HG03045 (cell line): ENCODE data around the gene ACOT6.
A peak's percentile ranks its signal among the peaks of the same experiment; 100 is the strongest.
"Not testable (repeated sequence)": the region's sequence is repeated elsewhere in the genome, so short reads cannot be mapped to it uniquely, and the experiment has no call there.

Experiments used
- ATAC-seq: cut with Tn5 transposase; IDR thresholded peaks from one replicate; pipeline ENCODE4 v1.9.1; 2021; ENCODE audit warnings: mild to moderate bottlenecking, moderate library complexity; ENCODE audit not compliant: unreplicated experiment

Gene ACOT6

GRCh38 chr14:73612339-73613045 is at the start of gene ACOT6:
Gene ACOT6, plus strand, starts transcription at chr14:73612517. Its CDS starts 55 bp downstream, at chr14:73612572.
- ATAC-seq: peak; percentile 76

DNA sequence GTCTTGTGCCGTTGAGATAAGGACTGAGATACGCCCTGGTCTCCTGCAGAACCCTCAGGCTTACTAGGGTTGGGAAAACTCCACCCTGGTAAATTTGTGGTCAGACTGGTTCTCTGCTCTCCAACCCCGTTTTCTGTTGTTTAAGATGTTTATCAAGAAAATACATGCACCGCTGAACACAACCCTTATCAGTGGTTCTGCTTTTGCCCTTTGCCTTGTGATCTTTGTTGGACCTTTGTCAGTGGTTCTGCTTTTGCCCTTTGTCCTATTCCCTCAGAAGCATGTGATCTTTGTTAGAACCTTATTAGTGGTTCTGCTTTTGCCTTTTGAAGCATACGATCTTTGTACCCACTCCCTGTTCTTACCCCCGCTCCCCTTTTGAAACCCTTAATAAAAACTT is 49.6 kb upstream of the ACOT6 start:
- ATAC-seq: not testable (repeated sequence)

- ATAC-seq: not testable (repeated sequence)
Measured at GRCh38 chr14:73566431-73566830, 45.9 kb upstream of the ACOT6 start.

DNA sequence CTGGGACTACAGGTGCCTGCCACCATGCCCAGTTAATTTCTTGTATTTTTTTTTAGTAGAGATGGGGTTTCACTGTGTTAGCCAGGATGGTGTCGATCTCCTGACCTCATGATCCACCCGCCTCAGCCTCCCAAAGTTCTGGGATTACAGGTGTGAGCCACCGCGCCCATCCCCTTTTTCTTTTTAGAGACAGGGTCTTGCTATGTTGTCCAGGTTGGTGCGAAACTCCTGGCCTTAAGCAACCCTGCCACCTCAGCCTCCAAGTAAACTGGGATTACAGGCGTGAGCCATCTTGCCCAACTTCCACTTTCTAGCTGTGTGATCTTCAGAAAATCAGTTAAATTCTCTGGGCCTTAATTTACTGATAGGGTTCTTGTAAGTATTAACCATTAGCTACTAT is 45.4 kb upstream of the ACOT6 start:
- ATAC-seq: not testable (repeated sequence)

DNA sequence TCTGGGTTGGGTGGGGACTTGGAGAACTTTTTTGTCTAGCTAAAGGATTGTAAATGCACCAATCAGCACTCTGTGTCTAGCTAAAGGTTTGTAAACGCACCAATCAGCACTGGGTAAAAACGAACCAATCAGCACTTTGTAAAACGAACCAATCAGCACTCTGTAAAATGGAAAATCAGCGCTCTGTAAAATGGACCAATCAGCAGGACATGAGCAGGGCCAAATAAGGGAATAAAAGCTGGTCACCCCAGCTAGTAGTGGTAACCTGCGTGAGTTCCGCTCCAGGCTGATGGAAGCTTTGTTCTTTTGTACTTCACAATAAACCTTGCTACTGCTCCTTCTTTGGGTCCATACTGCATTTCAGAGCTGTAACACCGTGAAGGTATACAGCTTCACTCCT is 45.0 kb upstream of the ACOT6 start:
- no peak for ATAC-seq

DNA sequence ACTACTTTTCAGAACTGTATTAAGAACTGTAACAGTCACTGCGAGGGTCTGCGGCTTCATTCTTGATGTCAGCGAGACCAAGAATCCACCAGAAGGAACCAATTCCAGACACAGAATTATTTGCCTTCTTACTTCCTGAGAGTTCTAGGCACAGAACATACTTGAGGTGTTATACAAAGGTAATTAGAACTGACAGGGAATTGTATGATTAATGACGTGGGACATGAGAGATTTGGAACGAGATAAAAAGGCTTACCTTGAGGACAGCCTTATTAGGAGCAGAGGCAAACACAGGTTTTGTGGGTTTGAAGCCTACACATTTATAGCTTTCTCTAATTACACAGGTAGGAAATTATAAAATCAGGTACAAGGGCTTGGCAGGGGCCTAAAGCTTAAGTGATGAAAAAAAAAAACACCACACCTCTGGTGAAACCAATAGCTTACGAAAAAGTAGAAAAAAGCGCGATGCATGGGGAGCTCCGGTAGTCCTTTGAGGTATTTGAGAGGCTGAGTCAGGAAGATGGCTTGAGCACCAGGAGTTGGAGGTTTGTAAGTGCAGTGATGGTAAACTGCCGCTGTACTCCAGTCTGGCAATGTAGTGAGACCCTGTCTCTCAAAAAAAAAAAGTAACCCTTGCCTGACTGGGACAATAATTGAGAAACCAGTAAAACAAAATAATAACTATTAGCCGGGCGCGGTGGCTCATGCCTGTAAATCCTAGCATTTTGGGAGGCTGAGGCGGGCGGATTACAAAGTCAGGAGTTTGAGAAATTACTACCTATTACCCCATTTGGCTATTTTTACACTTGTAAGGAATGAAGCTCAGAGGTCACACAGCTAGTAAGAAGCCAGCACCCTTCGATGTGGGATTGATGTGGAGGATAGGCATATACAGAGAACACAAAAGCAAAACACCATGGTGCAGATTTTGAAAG is 44.1 kb upstream of the ACOT6 start:
- ATAC-seq: no peak

GRCh38 chr14:73568886-73569184 is 43.5 kb upstream of the ACOT6 start:
- ATAC-seq: not testable (repeated sequence)

- peak; percentile 59 for ATAC-seq
Measured at GRCh38 chr14:73569185-73569958, 42.9 kb upstream of the ACOT6 start, which contains the start of gene ACOT2. Gene ACOT2, plus strand, starts transcription at chr14:73569213. Its CDS starts 28 bp downstream, at chr14:73569241.

GRCh38 chr14:73570913-73571312 is 41.4 kb upstream of the ACOT6 start:
- not testable (repeated sequence) for ATAC-seq

- not testable (repeated sequence) for ATAC-seq
Measured at GRCh38 chr14:73573034-73573433, 39.3 kb upstream of the ACOT6 start.

DNA sequence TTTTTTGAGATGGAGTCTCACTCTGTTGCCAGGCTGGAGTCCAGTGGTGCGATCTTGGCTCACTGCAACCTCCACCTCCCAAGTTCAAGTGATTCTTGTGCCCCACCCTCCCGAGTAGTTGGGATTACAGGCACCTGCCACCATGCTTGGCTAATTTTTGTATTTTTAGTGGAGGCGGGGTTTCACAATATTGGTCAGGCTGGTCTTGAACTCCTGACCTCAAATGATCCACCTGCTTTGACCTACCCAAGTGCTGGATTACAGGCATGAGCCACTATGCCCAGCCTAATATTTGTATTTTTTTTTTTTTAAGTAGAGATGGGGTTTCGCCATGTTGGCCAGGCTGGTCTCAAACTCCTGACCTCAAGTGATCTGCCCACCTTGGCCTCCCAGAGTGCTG is 38.6 kb upstream of the ACOT6 start:
- ATAC-seq: not testable (repeated sequence)

DNA sequence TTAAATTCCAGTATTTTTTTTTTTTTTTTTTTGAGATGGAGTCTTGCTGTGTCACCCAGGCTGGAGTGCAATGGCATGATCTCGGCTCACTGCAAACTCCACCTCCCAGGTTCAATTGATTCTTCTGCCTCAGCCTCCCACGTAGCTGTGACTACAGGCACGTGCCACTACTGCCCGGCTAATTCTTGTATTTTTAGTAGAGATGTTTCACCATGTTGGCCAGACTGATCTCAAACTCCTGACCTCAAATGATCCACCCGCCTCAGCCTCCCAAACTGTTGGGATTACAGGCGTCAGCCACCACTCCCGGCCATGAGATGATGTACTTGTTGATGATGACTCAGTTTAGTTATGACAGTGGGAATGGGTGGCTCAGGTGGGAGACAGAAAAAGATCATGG is 38.1 kb upstream of the ACOT6 start:
- ATAC-seq: not testable (repeated sequence)

DNA sequence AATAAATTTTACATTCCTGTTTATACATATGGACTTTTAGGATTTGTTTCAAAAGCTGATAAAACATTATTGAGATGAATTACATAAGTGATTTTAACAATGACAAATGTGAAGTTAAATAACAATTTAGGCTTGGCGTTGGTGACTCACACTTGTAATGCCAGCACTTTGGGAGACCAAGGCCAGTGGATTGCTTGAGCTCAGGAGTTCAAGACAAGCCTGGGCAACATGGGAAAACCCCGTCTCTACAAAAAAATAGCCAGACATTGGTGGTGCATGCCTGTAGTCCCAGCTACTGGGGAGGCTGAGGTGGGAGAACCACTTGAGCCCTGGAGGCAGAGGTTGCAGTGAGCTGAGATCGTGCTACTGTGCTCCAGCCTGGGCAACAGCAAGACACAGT is 35.9 kb upstream of the ACOT6 start:
- ATAC-seq: no peak

- ATAC-seq: not testable (repeated sequence)
Measured at GRCh38 chr14:73577214-73577613, 35.1 kb upstream of the ACOT6 start.

DNA sequence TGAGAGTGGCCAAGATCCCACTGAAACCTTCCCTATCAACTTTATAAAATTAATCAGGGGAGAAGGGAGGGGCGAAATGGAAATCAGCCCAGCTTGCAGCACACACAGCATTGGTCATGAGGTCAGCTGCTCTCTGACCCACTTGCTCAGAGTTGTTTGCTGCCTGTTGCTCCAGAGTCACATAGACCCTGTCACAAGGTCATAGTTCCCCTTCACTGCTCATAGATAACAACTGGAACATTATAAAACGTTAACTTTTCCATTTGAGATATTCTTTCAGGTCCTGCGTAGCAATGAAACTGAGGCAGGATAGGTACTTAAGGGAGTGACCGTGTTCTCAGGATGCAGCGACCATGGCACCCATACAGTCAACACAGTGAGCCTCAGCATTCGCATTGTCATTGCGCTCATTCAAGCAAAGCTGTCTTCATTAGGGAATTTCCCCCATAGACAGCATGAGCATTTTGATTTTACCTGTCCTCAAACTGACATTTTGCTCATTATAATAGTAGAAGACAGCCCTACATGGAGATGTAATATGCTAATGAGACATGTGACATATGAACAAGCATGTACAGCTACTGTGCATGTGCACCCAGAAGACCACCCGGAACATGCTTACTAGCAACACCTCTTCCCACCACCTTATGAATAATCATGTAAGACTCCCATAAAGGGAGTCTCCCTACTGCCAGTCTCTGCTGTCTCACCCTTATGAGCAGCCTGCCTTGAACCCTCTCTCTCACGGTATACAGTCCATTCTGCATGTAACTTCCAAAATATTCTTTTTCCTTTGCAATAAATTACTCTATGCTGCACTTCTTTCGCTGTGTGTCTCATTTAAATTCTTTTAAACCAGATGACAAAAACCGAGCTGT is 30.0 kb upstream of the ACOT6 start:
- not testable (repeated sequence) for ATAC-seq

- ATAC-seq: no peak
Measured at GRCh38 chr14:73588695-73589094, 23.6 kb upstream of the ACOT6 start.

DNA sequence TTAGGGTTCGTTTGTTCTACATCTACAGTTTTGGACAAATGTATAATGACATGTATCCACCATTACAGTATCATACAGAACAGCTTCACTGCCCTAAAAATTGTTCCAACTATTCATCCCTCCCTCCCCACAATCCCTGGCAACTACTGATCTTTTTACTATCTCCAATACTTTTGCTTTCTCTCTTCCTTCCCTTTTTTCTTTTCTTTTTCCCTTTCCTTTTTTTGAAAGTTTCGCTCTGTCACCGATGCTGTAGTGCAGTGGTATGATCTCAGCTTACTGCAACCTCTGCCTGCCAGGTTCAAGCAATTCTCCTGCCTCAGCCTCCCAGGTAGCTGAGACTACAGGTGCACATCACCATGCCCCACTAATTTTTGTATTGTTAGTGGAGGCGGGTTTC is 23.2 kb upstream of the ACOT6 start:
- ATAC-seq: no peak

GRCh38 chr14:73590673-73591004 is 21.7 kb upstream of the ACOT6 start:
- not testable (repeated sequence) for ATAC-seq

- ATAC-seq: peak; percentile 57
Measured at GRCh38 chr14:73591690-73592449, 20.4 kb upstream of the ACOT6 start, which contains the start of gene ACOT4. Gene ACOT4, plus strand, starts transcription at chr14:73591873. Its CDS starts 87 bp downstream, at chr14:73591960.
